Measurements from ENCODE around the gene NTHL1.

The NTHL1 gene

DNA sequence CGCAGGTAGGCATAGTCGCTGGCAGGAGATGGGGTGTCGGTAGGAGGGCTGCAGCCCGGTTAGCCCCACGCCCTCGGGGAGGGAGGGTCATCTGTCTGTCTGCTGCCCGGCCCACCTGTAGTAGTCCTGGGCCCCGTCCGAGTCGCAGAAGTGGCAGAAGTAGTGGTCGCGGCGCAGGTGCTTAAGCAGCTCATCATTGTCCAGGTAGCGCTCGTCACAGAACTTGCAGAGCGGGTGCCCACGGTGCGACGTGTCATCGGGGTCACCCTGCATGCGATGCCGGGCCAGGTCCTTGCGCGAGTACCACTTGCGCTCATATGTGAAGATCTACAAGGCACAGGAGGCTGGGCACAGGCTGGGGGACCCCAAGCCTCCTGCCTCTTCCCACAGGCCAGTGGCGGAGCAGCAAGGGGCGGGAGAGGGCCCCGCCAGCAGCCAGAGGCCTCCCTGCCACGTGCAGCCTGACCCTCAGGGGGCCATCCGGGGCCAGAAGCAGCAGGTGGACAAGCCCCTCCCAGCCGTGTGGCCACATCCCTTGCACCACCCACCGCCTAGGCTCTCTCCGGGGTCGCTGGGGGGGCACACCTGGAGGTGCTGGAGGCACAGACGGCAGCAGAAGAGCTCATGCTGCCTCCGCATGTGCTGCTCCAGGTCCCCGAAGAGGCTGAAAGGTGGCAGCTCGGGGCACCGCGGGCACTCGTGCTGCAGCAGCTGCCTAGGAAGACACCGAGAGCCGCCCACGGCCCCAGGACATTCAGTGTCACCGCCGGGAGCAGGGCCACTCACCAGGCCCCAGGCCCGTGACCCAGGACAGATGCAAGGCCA, 45.0 kb downstream of the NTHL1 start:
- TF ChIP-seq, protein P1, sequence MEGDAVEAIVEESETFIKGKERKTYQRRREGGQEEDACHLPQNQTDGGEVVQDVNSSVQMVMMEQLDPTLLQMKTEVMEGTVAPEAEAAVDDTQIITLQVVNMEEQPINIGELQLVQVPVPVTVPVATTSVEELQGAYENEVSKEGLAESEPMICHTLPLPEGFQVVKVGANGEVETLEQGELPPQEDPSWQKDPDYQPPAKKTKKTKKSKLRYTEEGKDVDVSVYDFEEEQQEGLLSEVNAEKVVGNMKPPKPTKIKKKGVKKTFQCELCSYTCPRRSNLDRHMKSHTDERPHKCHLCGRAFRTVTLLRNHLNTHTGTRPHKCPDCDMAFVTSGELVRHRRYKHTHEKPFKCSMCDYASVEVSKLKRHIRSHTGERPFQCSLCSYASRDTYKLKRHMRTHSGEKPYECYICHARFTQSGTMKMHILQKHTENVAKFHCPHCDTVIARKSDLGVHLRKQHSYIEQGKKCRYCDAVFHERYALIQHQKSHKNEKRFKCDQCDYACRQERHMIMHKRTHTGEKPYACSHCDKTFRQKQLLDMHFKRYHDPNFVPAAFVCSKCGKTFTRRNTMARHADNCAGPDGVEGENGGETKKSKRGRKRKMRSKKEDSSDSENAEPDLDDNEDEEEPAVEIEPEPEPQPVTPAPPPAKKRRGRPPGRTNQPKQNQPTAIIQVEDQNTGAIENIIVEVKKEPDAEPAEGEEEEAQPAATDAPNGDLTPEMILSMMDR (IDR thresholded peaks at IDR 0.05; ENCODE audit: low read length, missing control alignments): no peak
- DNase-seq (ENCODE audit: low read depth): no peak
- H3K4me3 ChIP-seq (replicated peaks; ENCODE audit: low read depth, low read length): no peak overlapping the region

GRCh38 chr16:2001456-2002355, 45.9 kb downstream of the NTHL1 start:
- H3K4me3 ChIP-seq (replicated peaks; ENCODE audit: low read depth, low read length): no peak overlapping the region
- DNase-seq (ENCODE audit: low read depth): no peak
- TF ChIP-seq, protein P1 (IDR thresholded peaks at IDR 0.05; ENCODE audit: low read length, missing control alignments): no peak

GRCh38 chr16:2001035-2001434, 46.6 kb downstream of the NTHL1 start:
- no peak overlapping the region for H3K4me3 ChIP-seq (replicated peaks; ENCODE audit: low read depth, low read length)
- TF ChIP-seq, protein P1 (IDR thresholded peaks at IDR 0.05; ENCODE audit: low read length, missing control alignments): no peak
- no peak for DNase-seq (ENCODE audit: low read depth)

GRCh38 chr16:1999866-2000514, 47.6 kb downstream of the NTHL1 start:
- TF ChIP-seq, protein P1 (IDR thresholded peaks at IDR 0.05; ENCODE audit: low read length, missing control alignments): no peak
- H3K4me3 ChIP-seq (replicated peaks; ENCODE audit: low read depth, low read length): no peak overlapping the region
- DNase-seq (ENCODE audit: low read depth): no peak

DNA sequence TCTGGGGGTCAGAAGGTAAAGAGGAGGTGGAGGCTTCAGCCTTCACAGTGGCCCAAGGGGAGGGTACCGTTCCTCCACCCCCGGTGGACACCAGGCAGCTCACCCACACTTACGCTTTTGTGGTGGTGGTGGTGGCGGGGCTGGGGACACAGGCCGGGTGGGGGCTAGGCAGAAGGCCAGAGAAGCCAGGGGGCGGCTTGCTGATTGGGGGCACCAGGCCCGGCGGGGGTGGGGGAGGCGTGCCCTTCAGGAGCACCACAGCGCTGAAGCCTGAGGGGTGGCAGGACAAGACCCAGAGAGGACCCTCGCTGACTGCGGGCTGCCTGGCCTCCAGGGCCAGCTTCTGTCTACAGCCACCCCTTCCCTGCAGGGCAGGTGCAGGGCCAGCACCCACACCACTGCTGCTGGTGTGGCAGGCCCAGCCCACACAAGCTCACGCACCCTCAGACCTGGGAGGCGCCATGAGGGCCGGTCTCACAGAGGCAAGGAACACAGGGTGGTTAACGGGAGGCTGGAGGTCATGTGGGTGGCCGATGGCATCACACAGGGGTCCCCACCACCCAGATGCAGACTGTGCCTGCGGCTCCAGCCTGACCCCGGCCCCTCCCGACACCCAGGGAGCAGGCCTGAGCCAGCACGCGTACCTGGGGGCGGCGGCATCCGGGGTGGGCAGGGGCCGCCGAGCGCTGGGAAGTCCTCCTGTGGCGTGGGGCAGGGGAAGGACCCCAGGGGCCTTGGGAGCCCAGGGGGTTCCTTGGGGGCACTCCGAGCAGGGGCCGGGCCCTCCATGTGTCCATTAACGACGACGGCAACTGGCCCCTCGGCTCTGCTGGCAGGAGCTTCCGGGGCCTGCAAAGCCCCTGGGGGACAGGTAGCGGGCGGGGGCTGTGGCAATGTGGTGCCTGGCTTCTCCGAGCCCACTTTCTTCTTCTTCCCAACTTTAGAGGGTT, 48.5 kb downstream of the NTHL1 start:
- no peak for DNase-seq (ENCODE audit: low read depth)
- TF ChIP-seq, protein P1 (IDR thresholded peaks at IDR 0.05; ENCODE audit: low read length, missing control alignments): no peak
- H3K4me3 ChIP-seq (replicated peaks; ENCODE audit: low read depth, low read length): no peak overlapping the region

DNA sequence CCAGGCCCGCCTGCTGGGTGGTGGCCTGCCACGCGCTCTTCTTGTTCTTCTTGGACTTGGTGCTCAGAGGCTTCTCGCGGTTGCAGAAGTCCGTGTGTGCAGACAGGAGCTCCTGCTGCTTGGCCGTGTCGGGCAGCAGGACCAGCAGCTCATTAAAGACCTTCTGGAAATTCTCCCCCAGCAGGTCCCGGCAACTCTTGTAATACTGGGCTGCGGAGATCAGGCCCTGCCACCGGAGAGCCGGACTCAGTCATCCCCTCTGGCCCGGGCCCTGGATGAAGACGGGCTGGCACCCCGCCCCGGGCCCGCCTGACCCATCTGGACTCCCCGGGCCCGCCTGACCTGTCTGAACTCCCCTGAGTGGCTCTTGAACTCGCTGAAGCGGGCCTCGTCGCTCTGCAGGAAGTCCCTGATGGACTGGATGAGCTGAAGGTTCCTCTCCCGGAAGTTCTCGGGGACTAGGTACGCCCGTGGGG, 49.2 kb downstream of the NTHL1 start:
- no peak for DNase-seq (ENCODE audit: low read depth)
- TF ChIP-seq, protein P1 (IDR thresholded peaks at IDR 0.05; ENCODE audit: low read length, missing control alignments): no peak
- no peak overlapping the region for H3K4me3 ChIP-seq (replicated peaks; ENCODE audit: low read depth, low read length)

Data from fibroblast of pulmonary artery (primary cell).